PC-3 (cell line): ENCODE data around the gene DENND6A.

Experiments
- EZH2 ChIP-seq: fragments of 300-600 bp; sonication (generic); IDR thresholded peaks from one replicate; pipeline ENCODE4 v1.6.1; 2017; ENCODE audit warnings: antibody characterized with exemption, mild to moderate bottlenecking, low read length; ENCODE audit not compliant: unreplicated experiment
- EZH2phosphoT487 ChIP-seq: fragments of 300-600 bp; sonication (generic); IDR thresholded peaks from 2 replicates; pipeline ENCODE4 v1.6.1; 2018; ENCODE audit warnings: mild to moderate bottlenecking, antibody characterized with exemption, low read length, borderline replicate concordance
- TF ChIP-seq, protein P1 (sequence below): fragments of 300-600 bp; sonication (generic); conservative IDR thresholded peaks from 2 replicates; pipeline ENCODE4 v1.5.1; 2017; ENCODE audit warnings: antibody characterized with exemption, low read depth, mild to moderate bottlenecking, low read length

DNA sequence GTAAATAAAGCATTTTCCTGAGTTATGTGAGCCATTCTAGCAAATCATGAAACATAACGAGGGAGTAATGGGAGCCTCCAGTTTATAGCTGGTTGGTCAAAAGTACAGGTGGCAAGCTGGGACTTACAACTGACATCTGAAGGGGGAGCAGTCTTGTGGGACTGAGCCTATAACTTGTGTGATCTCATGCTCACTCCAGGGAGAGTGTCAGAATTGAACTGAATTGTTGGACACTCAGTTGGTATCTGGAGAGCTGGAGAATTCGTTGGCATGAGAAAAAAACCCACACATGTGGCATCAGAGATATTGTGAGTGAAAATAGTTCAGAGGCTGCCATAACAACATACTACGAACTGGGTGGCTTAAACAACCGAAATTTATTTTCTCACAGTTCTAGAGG is 22.8 kb upstream of the DENND6A start:
- TF ChIP-seq, protein P1, sequence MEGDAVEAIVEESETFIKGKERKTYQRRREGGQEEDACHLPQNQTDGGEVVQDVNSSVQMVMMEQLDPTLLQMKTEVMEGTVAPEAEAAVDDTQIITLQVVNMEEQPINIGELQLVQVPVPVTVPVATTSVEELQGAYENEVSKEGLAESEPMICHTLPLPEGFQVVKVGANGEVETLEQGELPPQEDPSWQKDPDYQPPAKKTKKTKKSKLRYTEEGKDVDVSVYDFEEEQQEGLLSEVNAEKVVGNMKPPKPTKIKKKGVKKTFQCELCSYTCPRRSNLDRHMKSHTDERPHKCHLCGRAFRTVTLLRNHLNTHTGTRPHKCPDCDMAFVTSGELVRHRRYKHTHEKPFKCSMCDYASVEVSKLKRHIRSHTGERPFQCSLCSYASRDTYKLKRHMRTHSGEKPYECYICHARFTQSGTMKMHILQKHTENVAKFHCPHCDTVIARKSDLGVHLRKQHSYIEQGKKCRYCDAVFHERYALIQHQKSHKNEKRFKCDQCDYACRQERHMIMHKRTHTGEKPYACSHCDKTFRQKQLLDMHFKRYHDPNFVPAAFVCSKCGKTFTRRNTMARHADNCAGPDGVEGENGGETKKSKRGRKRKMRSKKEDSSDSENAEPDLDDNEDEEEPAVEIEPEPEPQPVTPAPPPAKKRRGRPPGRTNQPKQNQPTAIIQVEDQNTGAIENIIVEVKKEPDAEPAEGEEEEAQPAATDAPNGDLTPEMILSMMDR, result no peak
- no peak for TF ChIP-seq EZH2
- TF ChIP-seq EZH2phosphoT487, result no peak
